ENCODE data around the gene DENND1B. TPM values are rescaled to one million over a fixed set of nuclear protein-coding genes. Genes with fewer than 3 reads are reported as not detected.

Gene DENND1B
- total and polyA plus RNA-seq, 4 donors, result 7.9 to 44.6 (median 15.4) TPM

DNA sequence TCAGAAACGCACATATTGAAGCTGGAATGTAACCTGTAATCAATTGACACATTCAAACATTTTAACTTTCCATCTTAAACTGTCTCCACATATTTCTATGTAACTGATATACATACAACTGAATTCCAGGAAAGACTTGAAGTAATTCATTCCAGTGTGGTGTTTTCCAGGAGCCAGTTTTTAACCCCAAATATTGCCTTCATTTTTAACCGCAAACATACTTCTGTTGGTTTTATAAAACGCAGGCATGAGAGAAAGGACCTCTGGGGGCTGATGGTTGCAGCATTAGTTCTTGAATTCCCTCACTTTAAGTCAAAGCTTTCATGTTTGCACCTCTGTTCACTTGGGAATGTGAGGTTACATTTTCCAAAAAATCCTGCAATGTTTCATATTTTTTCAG is 303.1 kb downstream of the DENND1B start:
- Histone ChIP-seq H3K9me3 (ENCODE audit: control insufficient read depth, insufficient read depth, low read length) (no peaks in the 10 kb centered on the region), H3K4me3 (ENCODE audit: low read depth, low read length) (no peak overlapping the region), H3K4me1 (ENCODE audit: control insufficient read depth, insufficient read depth, low read length) (peaks cover 7% of the 10 kb centered on the region), H3K36me3 (ENCODE audit: control insufficient read depth, insufficient read depth, low read length) (no peaks in the 10 kb centered on the region), H3K27me3 (ENCODE audit: control insufficient read depth, insufficient read depth, low read length) (no peaks in the 10 kb centered on the region), H3K27ac (ENCODE audit: low read depth, low read length) (no peak overlapping the region)
- WGBS (ENCODE audit: insufficient coverage), result 100% methylated on average over 1 of the region's 3 CpGs
- no peak for DNase-seq (ENCODE audit: low read depth in 4 of 6, low spot score in 6 of 6)

GRCh38 chr1:197471248-197471985 is 303.9 kb downstream of the DENND1B start:
- H3K27ac ChIP-seq (ENCODE audit: low read depth, low read length), result no peak overlapping the region
- 25% methylated on average over 2 of the region's 9 CpGs for WGBS (ENCODE audit: insufficient coverage)
- H3K4me1 ChIP-seq (ENCODE audit: control insufficient read depth, insufficient read depth, low read length), result peaks cover 7% of the 10 kb centered on the region
- H3K27me3 ChIP-seq (ENCODE audit: control insufficient read depth, insufficient read depth, low read length), result no peaks in the 10 kb centered on the region
- no peak overlapping the region for H3K4me3 ChIP-seq (ENCODE audit: low read depth, low read length)
- peak in 2 of 6 donors; percentile 83 to 94 for DNase-seq (ENCODE audit: low read depth in 4 of 6, low spot score in 6 of 6)
- H3K36me3 ChIP-seq (ENCODE audit: control insufficient read depth, insufficient read depth, low read length), result no peaks in the 10 kb centered on the region
- H3K9me3 ChIP-seq (ENCODE audit: control insufficient read depth, insufficient read depth, low read length), result no peaks in the 10 kb centered on the region

- H3K9me3 ChIP-seq (ENCODE audit: control insufficient read depth, insufficient read depth, low read length), result no peaks in the 10 kb centered on the region
- WGBS (ENCODE audit: insufficient coverage), result no CpG with 5 or more reads among the region's 1 CpG
- no peaks in the 10 kb centered on the region for H3K27me3 ChIP-seq (ENCODE audit: control insufficient read depth, insufficient read depth, low read length)
- DNase-seq (ENCODE audit: low read depth in 4 of 6, low spot score in 6 of 6), result no peak
- H3K4me3 ChIP-seq (ENCODE audit: low read depth, low read length), result no peak overlapping the region
- no peak overlapping the region for H3K27ac ChIP-seq (ENCODE audit: low read depth, low read length)
- H3K4me1 ChIP-seq (ENCODE audit: control insufficient read depth, insufficient read depth, low read length), result peaks cover 10% of the 10 kb centered on the region
- H3K36me3 ChIP-seq (ENCODE audit: control insufficient read depth, insufficient read depth, low read length), result no peaks in the 10 kb centered on the region
Observed at GRCh38 chr1:197470330-197470729, 304.9 kb downstream of the DENND1B start.

DNA sequence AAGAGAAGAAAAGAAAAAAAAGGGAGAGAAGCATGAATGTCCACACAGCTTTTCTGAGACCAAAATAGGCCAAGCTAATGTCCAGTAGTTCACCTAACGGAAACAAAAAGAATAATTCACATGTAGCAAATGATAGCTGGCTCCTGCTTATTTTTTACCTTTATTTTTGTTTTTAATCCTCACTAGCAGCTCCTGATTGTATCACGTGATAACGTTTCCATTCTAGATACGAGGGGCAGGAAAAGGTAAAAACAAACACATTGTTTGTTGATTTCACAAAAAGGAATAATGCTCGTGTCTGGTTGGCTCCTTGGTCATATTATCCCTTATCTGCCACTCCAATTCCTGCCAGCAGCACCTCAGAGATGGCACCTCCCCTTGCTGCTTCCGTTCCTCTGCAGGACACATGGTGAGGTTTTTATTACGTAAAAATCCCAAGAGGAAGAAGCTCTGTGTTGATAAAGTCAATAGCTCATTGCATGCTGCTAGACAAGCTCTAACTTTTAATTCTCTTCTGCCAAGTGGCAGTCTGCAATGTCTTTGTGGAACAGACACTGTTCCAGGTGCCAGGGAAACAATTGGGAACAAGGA is 305.6 kb downstream of the DENND1B start:
- Histone ChIP-seq H3K4me1 (ENCODE audit: control insufficient read depth, insufficient read depth, low read length) (peaks cover 10% of the 10 kb centered on the region), H3K27me3 (ENCODE audit: control insufficient read depth, insufficient read depth, low read length) (no peaks in the 10 kb centered on the region), H3K36me3 (ENCODE audit: control insufficient read depth, insufficient read depth, low read length) (no peaks in the 10 kb centered on the region), H3K9me3 (ENCODE audit: control insufficient read depth, insufficient read depth, low read length) (no peaks in the 10 kb centered on the region), H3K4me3 (ENCODE audit: low read depth, low read length) (no peak overlapping the region), H3K27ac (ENCODE audit: low read depth, low read length) (no peak overlapping the region)
- 80% methylated on average over 1 of the region's 7 CpGs for WGBS (ENCODE audit: insufficient coverage)
- no peak for DNase-seq (ENCODE audit: low read depth in 4 of 6, low spot score in 6 of 6)

DNA sequence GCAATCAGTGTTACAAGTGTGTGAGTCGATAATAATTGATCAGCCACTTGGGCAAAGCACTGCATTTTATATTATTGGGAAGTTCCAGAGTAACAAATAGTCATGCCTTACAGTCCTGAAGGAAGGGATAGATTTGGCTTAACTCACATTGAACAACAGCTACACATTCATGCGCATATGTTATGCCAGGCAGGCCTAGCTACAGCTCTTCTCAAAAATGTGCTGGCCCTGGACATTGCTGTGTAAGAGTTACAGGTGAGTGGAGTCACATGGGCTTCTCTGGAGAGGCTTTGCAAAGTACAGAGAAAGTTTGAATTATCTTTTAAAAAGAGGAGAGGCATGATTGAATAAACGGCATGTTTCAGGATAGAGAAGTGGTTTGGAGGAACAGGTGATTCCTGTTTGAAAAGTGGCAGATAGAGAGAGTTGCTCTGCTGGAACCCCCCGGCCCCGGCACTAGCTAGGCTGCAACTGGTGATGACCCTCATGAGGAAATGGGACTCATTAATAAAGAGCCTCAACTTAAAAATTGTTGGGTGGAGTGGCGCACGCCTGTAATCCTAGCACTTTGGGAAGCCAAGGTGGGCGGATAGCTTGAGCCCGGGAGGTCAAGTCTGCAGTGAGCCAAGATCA is 306.6 kb downstream of the DENND1B start:
- WGBS (ENCODE audit: insufficient coverage), result 99% methylated on average over 7 of the region's 9 CpGs
- peaks cover 10% of the 10 kb centered on the region for H3K4me1 ChIP-seq (ENCODE audit: control insufficient read depth, insufficient read depth, low read length)
- no peaks in the 10 kb centered on the region for H3K27me3 ChIP-seq (ENCODE audit: control insufficient read depth, insufficient read depth, low read length)
- no peak overlapping the region for H3K27ac ChIP-seq (ENCODE audit: low read depth, low read length)
- H3K4me3 ChIP-seq (ENCODE audit: low read depth, low read length), result no peak overlapping the region
- H3K9me3 ChIP-seq (ENCODE audit: control insufficient read depth, insufficient read depth, low read length), result no peaks in the 10 kb centered on the region
- no peaks in the 10 kb centered on the region for H3K36me3 ChIP-seq (ENCODE audit: control insufficient read depth, insufficient read depth, low read length)
- DNase-seq (ENCODE audit: low read depth in 4 of 6, low spot score in 6 of 6), result no peak

GRCh38 chr1:197467881-197468280 is 307.4 kb downstream of the DENND1B start:
- Histone ChIP-seq H3K4me3 (ENCODE audit: low read depth, low read length) (no peak overlapping the region), H3K27me3 (ENCODE audit: control insufficient read depth, insufficient read depth, low read length) (no peaks in the 10 kb centered on the region), H3K4me1 (ENCODE audit: control insufficient read depth, insufficient read depth, low read length) (peaks cover 10% of the 10 kb centered on the region), H3K36me3 (ENCODE audit: control insufficient read depth, insufficient read depth, low read length) (no peaks in the 10 kb centered on the region), H3K9me3 (ENCODE audit: control insufficient read depth, insufficient read depth, low read length) (no peaks in the 10 kb centered on the region), H3K27ac (ENCODE audit: low read depth, low read length) (no peak overlapping the region)
- 100% methylated on average over 1 of the region's 1 CpG for WGBS (ENCODE audit: insufficient coverage)
- DNase-seq (ENCODE audit: low read depth in 4 of 6, low spot score in 6 of 6), result no peak

- Histone ChIP-seq H3K36me3 (ENCODE audit: control insufficient read depth, insufficient read depth, low read length) (no peaks in the 10 kb centered on the region), H3K4me3 (ENCODE audit: low read depth, low read length) (no peak overlapping the region), H3K4me1 (ENCODE audit: control insufficient read depth, insufficient read depth, low read length) (peaks cover 10% of the 10 kb centered on the region), H3K27me3 (ENCODE audit: control insufficient read depth, insufficient read depth, low read length) (no peaks in the 10 kb centered on the region), H3K27ac (ENCODE audit: low read depth, low read length) (no peak overlapping the region), H3K9me3 (ENCODE audit: control insufficient read depth, insufficient read depth, low read length) (no peaks in the 10 kb centered on the region)
- 100% methylated on average over 3 of the region's 3 CpGs for WGBS (ENCODE audit: insufficient coverage)
- DNase-seq (ENCODE audit: low read depth in 4 of 6, low spot score in 6 of 6), result no peak
Observed at GRCh38 chr1:197466813-197467212, 308.5 kb downstream of the DENND1B start.

GRCh38 chr1:197465528-197466327 is 309.6 kb downstream of the DENND1B start:
- Histone ChIP-seq H3K4me1 (ENCODE audit: control insufficient read depth, insufficient read depth, low read length) (peaks cover 3% of the 10 kb centered on the region), H3K27ac (ENCODE audit: low read depth, low read length) (no peak overlapping the region), H3K9me3 (ENCODE audit: control insufficient read depth, insufficient read depth, low read length) (no peaks in the 10 kb centered on the region), H3K27me3 (ENCODE audit: control insufficient read depth, insufficient read depth, low read length) (no peaks in the 10 kb centered on the region), H3K36me3 (ENCODE audit: control insufficient read depth, insufficient read depth, low read length) (no peaks in the 10 kb centered on the region), H3K4me3 (ENCODE audit: low read depth, low read length) (no peak overlapping the region)
- DNase-seq (ENCODE audit: low read depth in 4 of 6, low spot score in 6 of 6), result peak in 2 of 6 donors; percentile 56 to 57
- WGBS (ENCODE audit: insufficient coverage), result 38% methylated on average over 1 of the region's 3 CpGs

GRCh38 chr1:197464044-197464443 is 311.2 kb downstream of the DENND1B start:
- H3K9me3 ChIP-seq (ENCODE audit: control insufficient read depth, insufficient read depth, low read length), result no peaks in the 10 kb centered on the region
- WGBS (ENCODE audit: insufficient coverage), result 22% methylated on average over 4 of the region's 7 CpGs
- DNase-seq (ENCODE audit: low read depth in 4 of 6, low spot score in 6 of 6), result peak; percentile 68 to 95 (median 80)
- no peaks in the 10 kb centered on the region for H3K36me3 ChIP-seq (ENCODE audit: control insufficient read depth, insufficient read depth, low read length)
- peaks cover 3% of the 10 kb centered on the region for H3K4me1 ChIP-seq (ENCODE audit: control insufficient read depth, insufficient read depth, low read length)
- no peak overlapping the region for H3K4me3 ChIP-seq (ENCODE audit: low read depth, low read length)
- peak overlapping the region; percentile 54 for H3K27ac ChIP-seq (ENCODE audit: low read depth, low read length)
- H3K27me3 ChIP-seq (ENCODE audit: control insufficient read depth, insufficient read depth, low read length), result no peaks in the 10 kb centered on the region
